PFSK-1 (cell line): ENCODE results near the gene DNAH5.

Experiments used
- POLR2AphosphoS5 ChIP-seq: IDR thresholded peaks from 2 replicates; pipeline ENCODE4 v1.6.1; 2012; ENCODE audit warnings: low read depth, mild to moderate bottlenecking, control low read depth, low read length, moderate library complexity
- SIN3A ChIP-seq: IDR thresholded peaks from 2 replicates; pipeline ENCODE4 v1.6.1; 2012; ENCODE audit warnings: mild to moderate bottlenecking, low read length, moderate library complexity, borderline replicate concordance; ENCODE audit not compliant: insufficient read depth
- TAF1 ChIP-seq: IDR thresholded peaks from 2 replicates; pipeline ENCODE4 v1.6.1; 2012; ENCODE audit warnings: low read length, control low read depth, borderline replicate concordance; ENCODE audit not compliant: insufficient read depth

DNA sequence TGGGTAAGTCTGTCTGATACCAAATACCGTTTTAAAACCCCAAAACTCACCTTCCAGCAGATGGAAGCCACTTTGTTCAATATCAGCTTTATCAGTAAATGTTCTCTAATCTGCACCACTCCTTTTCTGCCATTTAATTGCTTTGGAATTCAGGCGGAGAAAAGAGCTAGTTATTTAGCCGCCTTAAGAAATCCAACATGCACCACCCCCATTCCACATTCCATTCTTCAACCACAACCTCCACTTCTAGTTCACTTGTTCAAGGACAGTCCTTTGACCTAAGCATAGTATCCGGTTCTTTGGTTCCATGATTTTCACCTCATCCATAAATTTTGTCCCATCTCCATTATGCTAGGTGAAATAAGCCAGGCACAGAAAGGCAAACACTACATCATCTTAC, 240.1 kb downstream of the DNAH5 start:
- TF ChIP-seq POLR2AphosphoS5 (no peak), SIN3A (no peak), TAF1 (no peak)
